A172 (cell line): Measurements from ENCODE around the gene SLC34A1. TPM values are rescaled to one million over a fixed set of nuclear protein-coding genes. Genes with fewer than 3 reads are reported as not detected.
"Not testable (repeated sequence)": the region's sequence is repeated elsewhere in the genome, so short reads cannot be mapped to it uniquely, and the experiment has no call there.

Experiments used
- DNase-seq: peaks from one replicate; pipeline ENCODE4 v3.0.0-alpha.2; 2015; ENCODE audit warnings: low spot score
- total RNA-seq: library from RNA; depleted of rRNA; stranded (reverse); fragments of >200 nt; shearing (Covaris generic); gene quantifications from 2 replicates; pipeline ENCODE4 v1.2.3, GENCODE V29; 2014

The SLC34A1 gene
- total RNA-seq, 1 experiment from 2014 or later, result 0.05 TPM

DNA sequence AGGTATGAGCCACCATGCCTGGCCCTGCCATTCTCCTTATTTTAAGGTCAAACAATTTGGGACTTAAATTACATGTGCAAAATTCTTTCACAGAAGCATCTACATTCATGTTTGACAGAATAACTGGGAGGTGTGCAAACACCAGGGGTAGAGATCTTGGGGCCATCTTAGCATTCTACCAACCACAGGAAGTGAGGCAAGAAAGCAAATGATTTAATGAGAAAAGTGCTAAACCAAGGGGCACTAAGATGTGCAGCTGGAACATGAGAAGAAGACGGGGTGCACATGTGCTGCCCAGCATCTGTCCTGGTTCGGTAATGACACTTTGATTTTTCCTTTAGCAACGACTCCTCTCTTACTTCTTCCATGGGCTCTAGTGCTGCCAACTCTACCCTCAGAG, 26.3 kb downstream of the SLC34A1 start:
- no peak for DNase-seq

DNA sequence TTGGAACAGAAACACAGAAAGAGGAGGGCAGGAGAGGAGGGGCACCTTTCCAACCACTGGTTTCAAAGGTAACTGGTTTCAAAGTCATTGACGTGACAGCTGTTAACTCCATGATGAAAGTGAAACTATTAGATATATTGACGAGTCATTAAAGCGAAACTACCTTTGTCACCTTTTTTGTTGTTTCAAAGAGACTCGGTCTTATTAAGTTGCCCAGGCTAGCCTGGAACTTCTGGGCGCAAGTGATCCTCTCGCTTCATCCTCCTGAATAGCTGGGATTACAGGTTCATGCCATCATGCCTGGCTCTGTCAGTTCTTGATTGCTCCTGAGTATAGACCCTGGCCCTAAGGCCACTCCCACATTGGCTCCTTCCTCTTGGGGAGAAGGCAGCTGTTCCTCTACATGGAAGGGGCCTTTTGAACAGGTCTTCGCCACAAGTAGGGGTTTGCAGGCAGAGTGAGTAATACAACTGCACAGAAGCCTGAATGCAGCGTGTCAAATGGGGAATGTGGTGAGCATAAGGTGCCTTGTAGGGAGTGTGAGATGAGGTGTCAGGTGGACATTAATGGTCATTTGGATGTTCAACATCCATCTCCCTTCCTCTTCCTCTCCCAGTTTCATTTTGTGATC, 28.5 kb downstream of the SLC34A1 start:
- DNase-seq, result no peak

DNA sequence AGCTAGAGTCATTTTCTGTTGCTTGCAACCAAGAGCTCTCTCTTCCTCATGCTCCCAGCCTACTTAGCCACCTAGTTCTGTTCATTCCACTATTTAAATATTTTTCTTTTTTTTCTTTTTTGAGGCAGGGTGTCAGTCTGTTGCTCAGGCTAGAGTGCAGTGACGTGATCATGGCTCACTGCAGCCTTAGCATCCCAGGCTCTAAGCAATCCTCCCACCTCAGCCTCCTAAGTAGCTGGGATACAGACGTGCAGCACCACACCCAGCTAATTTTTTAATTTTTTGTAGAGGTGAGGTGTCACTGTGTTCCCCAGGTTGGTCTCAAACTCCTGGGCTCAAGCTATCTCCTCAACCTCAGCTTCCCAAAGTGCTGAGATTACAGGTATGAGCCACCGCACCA, 30.2 kb downstream of the SLC34A1 start:
- DNase-seq, result no peak

DNA sequence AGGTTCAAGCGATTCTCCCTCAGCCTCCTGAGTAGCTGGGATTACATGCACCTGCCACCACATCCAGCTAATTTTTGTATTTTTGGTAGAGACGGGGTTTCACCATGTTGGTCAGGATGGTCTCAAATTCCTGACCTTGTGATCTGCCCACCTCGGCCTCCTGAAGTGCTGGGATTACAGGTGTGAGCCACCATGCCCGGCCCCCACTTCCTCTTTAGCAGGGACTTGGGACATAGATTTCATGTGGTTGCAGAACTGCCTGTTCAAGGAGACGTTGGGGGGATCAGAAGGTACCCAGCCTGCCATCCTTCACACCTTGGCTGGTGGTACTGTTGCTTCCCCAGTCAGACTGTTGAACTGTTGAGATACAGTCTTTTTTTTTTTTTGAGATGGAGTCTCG, 32.8 kb downstream of the SLC34A1 start:
- not testable (repeated sequence) for DNase-seq

DNA sequence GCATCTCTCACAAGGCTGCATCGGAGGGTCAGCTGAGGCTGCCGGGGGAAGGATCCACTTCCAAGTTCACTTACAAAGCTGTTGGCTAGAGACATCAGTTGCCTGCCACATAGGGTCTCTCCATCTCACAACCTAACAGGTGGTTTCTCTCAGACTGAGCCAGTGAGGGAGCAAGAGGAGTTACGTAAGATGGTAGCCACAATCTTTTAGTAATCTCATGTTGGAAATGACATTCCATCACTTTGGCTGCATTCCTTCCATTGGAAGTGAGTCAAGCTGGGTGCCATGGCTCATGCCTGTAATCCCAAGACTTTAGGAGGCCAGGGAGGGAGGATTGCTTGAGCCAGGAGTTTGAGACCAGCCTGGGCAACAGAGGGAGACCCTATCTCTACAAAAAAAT, 34.8 kb downstream of the SLC34A1 start:
- DNase-seq, result peak; percentile 42

DNA sequence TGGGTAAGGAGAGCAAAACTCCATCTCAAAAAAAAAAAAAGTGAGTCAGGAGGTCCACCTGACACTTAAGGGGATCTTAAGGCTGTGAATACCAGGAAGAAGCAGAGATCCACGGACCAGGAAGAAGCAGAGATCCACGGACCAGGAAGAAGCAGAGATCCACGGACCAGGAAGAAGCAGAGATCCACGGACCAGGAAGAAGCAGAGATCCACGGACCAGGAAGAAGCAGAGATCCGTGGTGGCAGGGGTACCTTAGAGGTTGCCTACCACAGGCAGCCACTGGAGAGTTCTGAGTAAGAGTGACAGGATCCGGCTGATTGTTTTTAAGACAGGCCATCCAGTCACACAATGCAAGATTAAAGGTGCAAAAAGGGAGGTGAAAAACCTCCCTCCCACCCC, 36.2 kb downstream of the SLC34A1 start:
- not testable (repeated sequence) for DNase-seq

DNA sequence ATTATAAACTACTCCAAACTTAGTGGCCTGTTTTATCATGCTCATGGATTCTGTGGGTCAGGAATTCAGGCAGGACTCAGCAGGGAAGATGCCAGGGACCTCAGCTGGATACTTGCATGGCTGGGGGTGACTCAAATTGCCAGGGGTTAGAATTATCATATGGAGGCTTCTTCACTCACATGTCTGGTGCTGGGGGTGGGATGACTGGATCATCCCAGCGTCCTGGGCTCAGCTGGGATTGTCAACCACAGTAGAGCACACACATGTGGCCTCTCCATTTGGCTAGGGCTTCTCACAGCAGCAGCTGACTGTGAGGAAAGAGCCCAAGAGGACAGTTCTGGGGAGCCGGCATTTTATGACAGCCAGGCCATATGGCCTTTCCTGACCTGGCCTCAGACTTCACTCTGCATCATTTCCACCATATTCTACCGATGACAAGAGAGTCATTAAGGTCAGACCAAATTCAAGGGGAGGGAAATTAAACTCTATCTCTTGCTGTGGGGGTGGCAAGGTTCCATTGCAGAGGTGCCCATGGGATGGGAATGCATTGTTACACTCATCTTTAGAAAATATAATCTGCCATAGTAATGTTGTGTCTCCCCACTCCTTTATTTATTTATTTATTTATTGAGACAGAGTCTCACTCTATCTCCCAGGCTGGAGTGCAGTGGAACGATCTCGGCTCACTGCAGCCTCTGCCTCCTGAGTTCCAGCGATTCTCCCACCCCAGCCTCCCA, 37.0 kb downstream of the SLC34A1 start:
- no peak for DNase-seq

DNA sequence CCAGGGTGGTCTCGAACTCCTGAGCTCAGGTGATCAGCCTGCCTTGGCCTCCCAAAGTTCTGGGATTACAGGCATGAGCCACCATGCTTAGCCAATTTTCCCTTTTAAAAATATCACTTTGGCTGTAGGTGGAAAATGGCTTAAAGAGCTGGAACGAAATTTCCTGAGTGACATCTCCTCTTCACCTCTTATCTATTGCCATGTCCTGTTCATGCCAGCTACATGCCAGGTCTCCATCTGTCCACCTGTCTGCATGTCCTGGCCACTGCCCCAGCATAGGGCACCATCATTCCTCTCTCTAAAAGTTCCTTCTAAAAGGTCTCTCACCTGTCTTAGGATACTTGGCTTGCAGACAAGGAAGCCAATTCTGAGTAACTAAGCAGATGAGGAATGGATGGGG, 39.4 kb downstream of the SLC34A1 start:
- DNase-seq, result no peak

DNA sequence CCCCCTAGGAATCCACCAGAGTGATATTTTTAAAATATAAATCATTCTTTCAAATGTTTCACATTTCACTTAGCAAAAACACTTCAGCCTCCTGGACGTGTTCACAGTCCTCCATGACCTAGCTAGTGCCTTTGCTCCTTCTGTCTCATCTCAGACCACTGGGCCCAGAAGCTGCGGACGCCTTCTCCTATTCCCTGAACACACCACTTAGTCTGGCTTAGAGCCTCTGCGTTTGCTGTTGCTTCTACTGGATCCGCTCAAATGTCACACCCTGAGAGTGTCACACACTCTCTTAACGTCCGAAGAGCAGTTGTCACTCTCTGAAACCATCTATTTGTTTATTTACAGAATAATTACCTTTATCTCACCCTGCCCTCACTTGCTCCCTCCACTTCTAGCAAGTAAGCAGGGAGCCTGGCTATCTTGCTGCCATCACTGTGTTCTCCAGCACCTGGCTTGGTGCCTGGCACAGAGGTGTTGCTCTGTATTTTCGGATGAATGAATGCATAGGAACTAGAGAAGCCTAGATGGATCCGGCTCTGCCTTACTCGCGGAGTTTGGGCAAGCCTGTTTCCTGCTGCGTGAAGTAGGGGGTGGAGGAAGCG, 41.1 kb downstream of the SLC34A1 start:
- DNase-seq, result no peak

DNA sequence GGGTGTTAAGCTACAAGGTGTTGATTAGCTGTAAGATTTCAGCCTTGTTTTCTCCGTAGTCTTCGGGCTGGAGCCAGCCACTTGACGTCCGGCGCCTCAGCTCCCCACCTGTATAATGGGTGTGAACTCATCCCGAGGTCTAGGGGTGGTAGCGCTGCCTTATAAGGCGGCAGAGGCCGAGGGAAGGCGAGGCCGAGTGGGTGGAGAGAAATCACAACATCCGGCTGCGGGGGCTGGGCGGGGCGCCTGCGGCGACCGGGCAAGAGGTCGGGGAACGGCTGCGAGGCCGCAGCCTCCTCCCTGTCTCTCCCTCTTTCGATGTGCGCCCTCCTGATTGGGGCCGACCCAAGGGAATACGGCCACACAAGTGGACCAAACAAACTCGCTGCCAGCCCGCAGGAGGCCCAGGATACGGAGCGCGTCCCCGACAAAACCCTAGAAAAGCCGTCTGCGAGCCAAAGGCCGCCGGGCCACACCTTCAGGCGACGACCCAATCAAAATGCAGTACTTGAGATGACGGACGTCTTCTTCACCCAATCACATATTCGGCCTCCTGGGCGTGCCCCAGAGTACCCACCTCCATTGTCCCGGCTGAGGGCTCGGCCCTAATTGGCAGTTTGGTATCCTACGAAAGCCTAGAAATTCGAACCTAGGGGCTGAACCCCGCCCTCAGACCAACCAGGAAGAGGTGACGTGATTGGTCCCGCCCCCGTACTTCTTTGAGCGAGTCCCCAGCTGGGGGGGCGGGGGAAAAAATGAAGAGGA, 41.7 kb downstream of the SLC34A1 start:
- DNase-seq, result peak; percentile 100

DNA sequence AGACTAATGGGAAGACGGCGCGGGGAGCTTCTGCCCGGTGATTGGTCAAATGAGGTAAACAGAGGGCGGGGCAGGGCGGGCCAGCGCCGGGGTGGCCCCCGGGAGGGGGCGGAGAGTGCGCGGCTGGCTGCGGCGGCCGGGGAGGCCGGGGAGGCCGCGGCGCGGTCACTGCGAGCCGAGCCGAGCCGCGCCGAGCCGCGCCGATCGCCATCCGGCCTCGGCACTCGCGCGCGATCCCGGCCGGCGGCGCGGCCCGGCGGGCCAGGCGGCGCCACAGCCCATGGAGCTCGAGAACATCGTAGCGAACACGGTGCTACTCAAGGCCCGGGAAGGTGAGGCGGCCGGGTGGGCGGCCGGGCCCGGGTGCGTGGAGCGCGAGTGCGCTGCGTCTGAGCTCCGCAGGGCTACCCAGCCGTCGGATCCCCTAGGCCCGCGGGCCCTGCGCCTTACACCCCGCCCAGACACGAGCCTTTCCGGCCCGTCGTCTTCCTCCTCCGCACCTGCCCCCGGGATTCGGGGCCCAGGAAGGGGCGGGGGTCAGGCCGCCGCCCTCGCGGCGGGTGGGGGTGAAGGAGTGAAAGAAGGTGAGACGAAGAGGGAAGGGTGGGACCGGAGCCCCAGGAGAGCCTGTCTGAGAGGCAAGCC, 42.5 kb downstream of the SLC34A1 start, which contains the start of gene GRK6:
Gene GRK6 (plus strand): TSS at position 111 of the 645 bp plus-strand sequence. CDS start 170 bp downstream, at position 281.
- DNase-seq, result no peak

DNA sequence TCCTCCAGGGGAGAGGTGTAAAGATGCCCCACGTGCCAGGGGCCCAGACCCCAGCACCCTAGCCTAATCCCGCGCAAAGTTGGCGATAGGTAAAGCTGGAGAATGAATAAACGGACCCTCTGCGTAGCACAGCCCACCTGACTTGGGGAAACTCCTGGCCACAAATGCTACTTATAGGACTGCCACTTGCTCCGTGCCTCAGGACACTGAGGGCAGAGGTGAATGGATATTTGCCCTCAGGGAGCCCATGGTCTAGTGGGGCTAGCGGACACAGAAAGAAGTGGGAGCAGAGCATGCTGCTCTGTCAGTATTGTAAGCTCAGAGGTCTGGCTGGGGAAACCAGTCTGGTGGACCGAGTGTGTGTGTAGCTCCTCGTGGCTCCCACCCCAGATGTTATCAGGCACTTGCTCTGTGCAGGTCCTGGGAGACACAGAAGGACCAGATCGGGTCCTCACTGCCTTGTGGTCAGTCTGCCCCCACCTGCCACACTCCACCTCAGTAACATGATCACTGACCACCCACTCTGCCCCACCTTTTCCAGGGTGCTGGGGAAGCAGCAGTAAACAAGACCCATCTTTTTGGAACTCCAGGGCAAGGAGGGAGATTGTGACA, 43.1 kb downstream of the SLC34A1 start:
- no peak for DNase-seq

DNA sequence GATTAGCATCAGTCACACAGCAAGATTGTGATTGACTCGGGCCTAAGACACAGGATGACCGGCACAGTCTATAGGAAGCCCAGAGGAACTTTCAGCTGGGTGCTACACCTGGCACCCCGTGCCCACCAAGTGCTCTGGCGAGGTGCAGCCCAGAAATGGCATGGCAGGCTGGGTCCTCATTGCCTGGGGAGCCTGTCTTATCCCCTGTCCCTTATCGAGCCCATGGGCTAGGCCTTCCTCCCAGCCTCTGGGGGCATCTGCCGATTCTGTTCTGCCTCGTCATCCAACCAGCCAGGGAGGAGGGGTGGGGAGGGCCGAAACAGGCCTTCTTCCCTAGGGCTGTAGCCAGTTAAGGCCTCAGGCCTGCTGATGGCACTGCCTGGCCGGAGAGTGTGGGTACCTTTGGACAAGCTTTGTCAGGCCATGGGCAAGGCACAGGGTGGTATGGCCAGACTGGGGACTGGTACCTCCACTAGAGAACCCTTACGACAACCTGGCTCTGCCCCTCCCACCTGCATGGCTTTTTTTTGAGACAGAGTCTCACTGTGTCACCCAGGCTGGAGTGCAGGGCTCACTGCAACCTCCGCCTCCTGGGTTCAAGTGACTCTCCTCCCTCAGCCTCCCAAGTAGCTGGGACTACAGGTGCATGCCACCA, 43.8 kb downstream of the SLC34A1 start:
- no peak for DNase-seq

DNA sequence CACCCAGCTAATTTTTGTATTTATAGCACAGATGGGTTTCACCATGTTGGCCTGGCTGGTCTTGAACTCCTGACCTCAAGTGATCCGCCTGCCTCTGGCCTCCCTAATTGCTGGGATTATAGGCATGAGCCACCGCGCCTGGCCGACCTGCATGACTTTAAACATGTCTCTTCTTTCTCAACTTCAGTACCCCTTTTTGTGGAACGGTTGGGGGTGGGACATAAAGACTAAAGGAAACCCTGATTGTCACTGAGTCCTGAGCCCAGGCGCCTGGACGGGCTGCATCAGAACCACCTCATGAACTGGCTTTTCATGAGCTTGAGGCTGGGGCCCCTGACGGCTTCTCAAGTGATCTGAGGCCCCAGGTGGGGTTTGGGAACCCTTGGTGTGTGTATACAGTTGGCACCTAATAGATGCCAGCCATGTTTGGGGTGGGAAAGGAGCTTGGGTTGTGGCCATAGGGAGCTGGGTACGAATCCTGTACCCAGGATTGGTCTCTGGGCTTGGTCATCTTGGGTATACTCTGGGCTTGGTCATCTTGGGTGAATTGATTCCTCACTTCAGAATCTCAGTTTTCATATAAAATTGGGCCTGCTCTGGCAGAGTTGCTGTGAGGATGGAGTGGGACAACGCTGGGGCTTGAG, 44.5 kb downstream of the SLC34A1 start:
- no peak for DNase-seq

DNA sequence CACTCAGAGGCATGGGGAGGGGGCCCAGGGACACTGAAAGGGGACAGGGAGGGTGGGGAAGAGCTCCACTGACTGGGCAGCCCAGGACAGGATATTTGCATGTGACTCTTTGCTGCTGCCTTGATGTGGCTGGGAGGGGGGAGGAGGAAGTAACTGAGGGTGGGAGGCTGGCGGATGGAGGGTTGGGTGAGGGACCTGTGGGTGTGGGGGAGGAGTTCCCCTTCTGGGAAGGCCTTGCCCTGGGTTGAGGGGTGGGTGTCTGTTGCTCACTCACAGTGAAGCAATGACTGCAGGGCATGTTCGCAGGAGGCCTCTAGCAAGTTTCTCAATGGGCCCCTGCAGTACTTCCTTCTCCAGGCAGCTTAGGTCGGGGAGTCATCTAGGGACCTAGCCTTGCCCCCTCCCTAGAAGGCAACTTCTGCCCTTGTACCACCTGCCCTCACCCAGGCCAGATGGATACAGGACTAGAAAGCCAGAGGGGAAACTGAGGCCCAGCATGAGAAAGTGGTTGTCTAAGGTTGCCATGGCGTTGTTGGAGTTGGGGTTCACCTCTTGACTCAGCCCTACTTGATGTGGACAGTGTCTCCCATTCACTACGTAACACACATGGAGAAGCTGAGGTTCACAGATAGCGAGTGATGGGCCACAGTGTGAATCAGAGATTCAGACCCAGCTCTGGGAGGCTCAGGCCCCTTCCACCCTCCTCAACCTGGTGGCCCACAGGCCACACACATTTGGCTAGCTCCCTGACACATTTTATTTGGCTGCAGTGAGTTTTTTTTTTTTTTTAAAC, 45.2 kb downstream of the SLC34A1 start:
- DNase-seq, result no peak

DNA sequence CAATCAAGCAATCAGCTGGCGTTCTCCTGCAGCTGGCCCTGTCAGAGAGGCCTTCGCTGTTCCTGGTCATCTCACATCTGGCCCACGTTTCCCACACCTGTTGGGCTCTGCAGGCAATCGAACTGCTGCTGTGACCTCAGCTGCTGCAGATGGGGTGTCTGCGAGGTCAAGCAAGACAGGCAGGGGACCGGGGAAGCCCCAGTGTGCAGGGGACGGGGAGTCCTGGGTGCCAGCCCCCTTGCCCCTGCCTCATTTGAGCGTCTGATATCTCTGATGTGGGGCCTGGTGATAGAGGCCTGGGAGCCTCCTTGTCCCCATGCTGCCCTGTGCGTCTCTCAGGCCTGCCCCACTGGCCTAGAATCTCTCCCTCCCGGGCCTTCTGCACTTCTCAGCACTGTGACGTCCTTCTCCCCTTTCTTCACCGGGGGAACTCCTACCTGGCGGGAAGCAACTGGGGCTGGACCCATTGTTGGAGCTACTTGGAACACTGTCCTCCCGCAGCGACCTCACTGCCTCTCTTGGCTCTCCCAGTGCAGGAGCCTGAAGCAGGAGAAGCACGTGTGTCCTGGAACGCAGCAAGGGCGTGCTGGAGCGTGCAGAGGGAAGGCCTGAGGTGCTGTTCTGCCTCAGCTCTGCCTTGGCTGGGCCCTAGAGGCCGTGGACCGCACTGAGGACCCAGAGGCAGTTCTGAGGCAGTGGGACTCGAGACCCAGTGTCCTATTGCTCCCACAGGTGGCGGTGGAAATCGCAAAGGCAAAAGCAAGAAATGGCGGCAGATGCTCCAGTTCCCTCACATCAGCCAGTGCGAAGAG, 46.1 kb downstream of the SLC34A1 start:
- no peak for DNase-seq

DNA sequence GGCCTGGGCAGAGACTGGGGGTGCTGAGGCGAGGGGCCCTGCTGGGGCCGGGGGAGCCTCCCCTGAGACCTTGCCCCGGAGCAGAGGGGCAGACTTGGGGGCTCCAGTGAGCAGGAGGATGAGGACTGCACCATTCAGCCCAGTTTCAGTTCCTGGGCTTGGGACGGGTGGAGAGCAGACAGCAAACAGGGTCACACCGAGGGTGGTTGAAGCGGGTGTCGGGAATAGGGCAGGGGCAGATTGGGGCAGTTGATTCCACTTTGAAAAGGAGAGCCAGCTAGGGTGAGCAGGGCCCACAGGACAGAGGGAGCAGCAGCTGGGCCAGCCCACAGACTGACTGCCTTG, 46.7 kb downstream of the SLC34A1 start:
- DNase-seq, result no peak

DNA sequence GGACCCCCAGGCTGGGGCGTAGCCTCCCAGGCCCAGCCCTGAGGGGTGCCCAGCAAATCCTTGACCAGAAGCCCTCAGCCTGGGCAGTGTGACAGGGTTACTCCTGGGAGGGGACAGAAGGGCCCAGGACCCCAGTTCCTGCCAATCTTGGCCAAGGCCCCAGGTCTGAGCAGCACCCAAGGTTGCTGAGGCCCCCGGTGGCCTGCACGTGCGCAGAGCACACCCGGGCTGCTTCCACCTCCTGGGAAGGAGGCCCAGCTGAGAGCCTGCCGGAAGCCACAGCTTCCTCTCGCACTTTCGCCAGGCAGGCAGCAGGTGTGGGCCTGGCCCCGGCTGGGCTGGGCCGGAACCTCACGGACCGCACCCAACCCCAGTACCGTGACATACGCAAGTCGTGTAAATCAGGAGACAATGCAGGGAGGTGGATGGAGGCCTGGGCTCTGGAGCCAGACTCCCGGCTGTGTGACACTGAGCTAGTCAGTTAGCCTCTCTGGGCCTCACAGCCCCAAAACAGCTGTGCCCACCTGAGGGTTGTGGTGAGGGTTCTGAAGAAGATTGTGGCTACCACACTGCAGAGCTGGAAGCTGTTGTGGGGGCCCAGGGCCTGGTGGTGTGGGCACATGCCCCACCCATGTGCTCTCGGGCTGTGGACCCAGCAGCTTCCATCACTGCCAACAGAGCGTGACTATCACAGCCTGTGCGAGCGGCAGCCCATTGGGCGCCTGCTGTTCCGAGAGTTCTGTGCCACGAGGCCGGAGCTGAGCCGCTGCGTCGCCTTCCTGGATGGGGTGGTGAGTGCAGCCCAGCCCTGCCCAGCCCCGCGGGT, 47.3 kb downstream of the SLC34A1 start:
- DNase-seq, result no peak
